Mammary epithelial cell (primary cell): ENCODE results near the gene PSMD10.

ENCODE experiments used
- CTCF ChIP-seq, 2 donors: IDR thresholded peaks in 1 of 2; conservative IDR thresholded peaks in 1 of 2; 2 replicates each; pipeline ENCODE4 v1.5.1; 2011 to 2012; ENCODE audit warnings: inconsistent platforms in 2 of 2, low read length in 2 of 2, mild to moderate bottlenecking in 2 of 2, control low read depth in 1 of 2, low read depth in 1 of 2; ENCODE audit not compliant: insufficient read depth in 1 of 2; ENCODE audit errors: extremely low read depth in 1 of 2
- EZH2 ChIP-seq: IDR thresholded peaks from 2 replicates; pipeline ENCODE4 v1.6.1; 2012; ENCODE audit warnings: low read length, inconsistent platforms, borderline replicate concordance

DNA sequence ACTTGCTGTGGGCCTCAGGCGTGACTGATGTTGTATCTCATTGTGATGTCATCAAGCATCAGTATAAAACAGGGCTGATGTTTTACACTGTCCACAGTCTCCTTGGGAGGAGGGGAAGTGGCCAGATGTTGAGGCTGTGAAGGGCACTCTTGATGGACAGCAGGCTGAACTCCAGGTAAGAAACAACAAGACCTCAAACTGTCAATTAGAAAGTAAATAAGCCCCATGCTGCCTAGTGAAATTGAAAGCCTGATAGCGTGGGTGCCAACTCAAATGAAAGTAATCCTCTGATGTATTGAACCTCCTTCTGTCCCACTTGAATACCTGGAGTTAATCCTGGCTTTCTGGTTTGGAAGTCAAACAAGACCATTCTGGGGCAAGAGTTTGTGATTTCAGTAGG is 26.7 kb downstream of the PSMD10 start:
- TF ChIP-seq CTCF (conservative IDR thresholded peaks at IDR 0.05 in 1 of 2, IDR thresholded peaks at IDR 0.05 in 1 of 2; ENCODE audit: extremely low read depth in 1 of 2, insufficient read depth in 1 of 2, low read depth in 1 of 2, low read length in 2 of 2) = no peak
- no peak for TF ChIP-seq EZH2
